ENCODE results near the gene PNPLA6. TPM values are rescaled to one million over a fixed set of nuclear protein-coding genes. Genes with fewer than 3 reads are reported as not detected.

PNPLA6 gene
- total RNA-seq = 60.2 and 96.3 TPM in 2 replicates

GRCh38 chr19:7535047-7535997 lies at the start of gene PNPLA6:
Gene PNPLA6, plus strand, starts transcription at chr19:7535717. Its CDS starts 72 bp downstream, at chr19:7535789.

GRCh38 chr19:7488736-7489353 lies 46.7 kb upstream of the PNPLA6 start, which contains the start of gene PEX11G:
Gene PEX11G, minus strand, starts transcription at chr19:7489035. Its CDS starts 25 bp downstream, at chr19:7489010.

GRCh38 chr19:7515645-7516151 lies 19.8 kb upstream of the PNPLA6 start, which contains the start of gene ZNF358:
Gene ZNF358, plus strand, starts transcription at chr19:7516103. Its CDS starts 3,140 bp downstream, at chr19:7519243.

GRCh38 chr19:7522072-7522922 lies 13.2 kb upstream of the PNPLA6 start, which contains the start of gene MCOLN1:
Gene MCOLN1, plus strand, starts transcription at chr19:7522624. Its CDS starts 127 bp downstream, at chr19:7522751.

GRCh38 chr19:7595466-7596133 lies 60.1 kb downstream of the PNPLA6 start, which contains the start of gene CAMSAP3:
Gene CAMSAP3, plus strand, starts transcription at chr19:7595863. Its CDS starts 140 bp downstream, at chr19:7596003.

Other genes starting within 250 kb of the PNPLA6 start
- 13.1 and 28.9 TPM in 2 replicates for gene INSR, start 241.3 kb upstream of the PNPLA6 start, total RNA-seq
- 40.0 and 51.2 TPM in 2 replicates for gene ARHGEF18, start 186.8 kb upstream of the PNPLA6 start, total RNA-seq
- 3.2 and 4.1 TPM in 2 replicates for gene PEX11G, start 46.7 kb upstream of the PNPLA6 start, total RNA-seq
- gene ZNF358, start 19.6 kb upstream of the PNPLA6 start, total RNA-seq = 8.2 and 16.5 TPM in 2 replicates
- 4.5 and 4.6 TPM in 2 replicates for gene MCOLN1, start 13.1 kb upstream of the PNPLA6 start, total RNA-seq
- gene CAMSAP3, start 60.1 kb downstream of the PNPLA6 start, total RNA-seq = not detected in 2 replicates
- gene XAB2, start 93.8 kb downstream of the PNPLA6 start, total RNA-seq = 28.6 and 34.5 TPM in 2 replicates
- gene PET100, start 94.1 kb downstream of the PNPLA6 start, total RNA-seq = 13.2 and 17.1 TPM in 2 replicates
- not detected in 2 replicates for gene PCP2, start 98.0 kb downstream of the PNPLA6 start, total RNA-seq
- gene STXBP2, start 101.4 kb downstream of the PNPLA6 start, total RNA-seq = 6.2 and 8.4 TPM in 2 replicates
- gene RETN, start 133.3 kb downstream of the PNPLA6 start, total RNA-seq = not detected in 2 replicates
- not detected in 2 replicates for gene MCEMP1, start 141.4 kb downstream of the PNPLA6 start, total RNA-seq
- gene TRAPPC5, start 145.1 kb downstream of the PNPLA6 start, total RNA-seq = 74.4 and 78.4 TPM in 2 replicates
- not detected in 2 replicates for gene FCER2, start 166.4 kb downstream of the PNPLA6 start, total RNA-seq
- gene CLEC4G, start 196.4 kb downstream of the PNPLA6 start, total RNA-seq = not detected in 2 replicates
- not detected in 2 replicates for gene CD209, start 211.8 kb downstream of the PNPLA6 start, total RNA-seq
- not detected in 2 replicates for gene CLEC4M, start 227.5 kb downstream of the PNPLA6 start, total RNA-seq